Stimulated activated CD8-positive, alpha-beta memory T cell treated with anti-CD3 and anti-CD28 coated beads, Interleukin-7, amount 100 ng/mL, for 48 hours (primary cell): ENCODE measurements around the gene PRKCZ.
A peak's percentile ranks its signal among the peaks of the same experiment; 100 is the strongest.
"Not testable (repeated sequence)": the region's sequence is repeated elsewhere in the genome, so short reads cannot be mapped to it uniquely, and the experiment has no call there.

Experiments
- DNase-seq, 2 donors: peaks; one replicate each; pipeline ENCODE4 v3.0.0-alpha.2; 2020; ENCODE audit warnings: low read depth in 1 of 2; ENCODE audit errors: extremely low read depth in 1 of 2

Gene PRKCZ

DNA sequence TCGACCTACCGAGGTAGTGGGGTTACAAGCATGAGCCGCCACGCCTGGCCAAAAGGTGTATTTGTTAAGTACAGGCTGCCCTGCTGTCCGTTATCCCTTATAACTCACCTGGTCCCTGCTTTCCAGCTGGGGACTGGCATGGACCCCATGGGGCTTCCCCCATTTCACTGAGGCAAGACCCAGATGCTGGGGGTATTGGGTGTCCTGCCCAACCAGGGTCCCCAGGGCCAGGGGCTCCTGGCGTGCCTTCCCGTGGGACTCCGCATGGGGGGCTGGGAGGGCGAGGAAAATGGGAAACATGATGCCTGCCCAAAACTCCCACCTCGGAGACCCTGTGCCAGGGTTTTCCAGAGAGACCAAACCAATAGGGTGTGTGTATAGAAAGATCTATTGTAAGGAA is 79.9 kb downstream of the PRKCZ start:
- DNase-seq: no peak

- DNase-seq: no peak
These were observed 80.7 kb downstream of the PRKCZ start for GRCh38 chr1:2130871-2131289.

GRCh38 chr1:2132222-2133038 is 82.2 kb downstream of the PRKCZ start:
- DNase-seq: no peak

GRCh38 chr1:2133039-2133878 is 83.0 kb downstream of the PRKCZ start:
- peak; percentile 92 to 95 for DNase-seq

- no peak for DNase-seq
These were observed 83.6 kb downstream of the PRKCZ start for GRCh38 chr1:2133879-2134215.

- no peak for DNase-seq
These were observed 84.0 kb downstream of the PRKCZ start for GRCh38 chr1:2134266-2134620.

- no peak for DNase-seq
These were observed 84.6 kb downstream of the PRKCZ start for GRCh38 chr1:2134621-2135307.

DNA sequence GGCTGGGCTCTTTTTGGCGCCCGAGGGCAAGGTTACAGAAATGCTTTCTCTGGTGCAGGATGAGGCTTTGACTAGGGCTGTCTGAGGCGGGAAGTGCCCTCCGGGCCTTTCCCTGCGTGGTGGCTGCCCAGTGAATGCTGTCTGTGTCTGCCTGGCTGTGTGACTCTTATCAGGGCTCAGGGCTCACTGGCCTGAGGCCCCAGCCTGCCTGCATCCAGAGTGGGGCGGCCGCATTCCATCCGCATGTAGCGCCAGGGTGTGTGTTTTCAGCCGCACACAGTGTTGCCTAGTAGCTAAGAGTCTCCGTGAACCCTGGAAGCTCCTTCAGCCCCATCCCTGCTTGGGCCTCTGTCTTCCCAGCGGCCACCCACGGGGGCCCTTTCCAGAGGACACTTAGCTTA is 85.2 kb downstream of the PRKCZ start:
- DNase-seq: no peak

- no peak for DNase-seq
These were observed 85.7 kb downstream of the PRKCZ start for GRCh38 chr1:2135941-2136340.

DNA sequence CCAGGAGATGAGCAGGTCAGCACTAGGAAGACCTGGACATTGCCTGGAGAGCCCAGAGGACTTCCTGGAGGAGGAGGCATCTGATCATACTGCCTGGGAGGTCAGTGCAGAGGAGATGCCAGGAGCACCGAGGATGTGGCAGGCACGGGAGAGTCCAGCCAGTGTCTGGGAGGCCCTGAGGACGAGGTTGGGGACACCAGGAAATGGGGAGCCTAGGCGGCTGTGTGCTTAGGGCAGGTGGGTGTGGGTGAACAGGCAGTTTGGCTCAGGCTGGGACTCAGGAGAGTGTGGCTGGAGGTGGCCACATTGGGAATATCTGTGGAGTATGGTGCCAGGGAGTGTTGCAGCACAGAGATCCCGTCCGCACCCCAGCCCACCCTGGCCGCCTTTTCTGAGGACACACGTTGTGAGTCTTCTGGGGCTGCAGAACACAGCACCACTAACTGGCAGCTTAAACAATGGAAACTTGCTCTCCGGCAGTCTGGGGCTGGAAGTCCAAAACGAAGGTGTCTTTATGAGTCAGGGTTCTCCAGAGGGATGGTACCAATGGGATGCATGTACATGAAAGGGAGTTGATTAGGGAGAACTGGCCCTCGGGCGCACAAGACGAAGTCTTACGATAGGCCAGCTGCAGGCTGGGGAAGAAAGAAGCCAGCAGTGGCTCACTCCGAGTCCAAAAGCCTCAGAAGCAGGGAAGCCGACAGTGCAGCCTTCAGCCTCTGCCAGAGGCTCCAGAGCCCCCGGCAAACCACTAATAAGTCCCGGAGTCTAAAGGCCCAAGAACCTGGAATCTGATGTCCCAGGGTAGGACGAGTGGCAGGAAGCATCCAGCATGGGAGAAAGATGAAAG is 86.4 kb downstream of the PRKCZ start:
- no peak for DNase-seq

- no peak for DNase-seq
These were observed 87.3 kb downstream of the PRKCZ start for GRCh38 chr1:2137257-2138121.

- not testable (repeated sequence) for DNase-seq
These were observed 88.9 kb downstream of the PRKCZ start for GRCh38 chr1:2139156-2139555.

- DNase-seq: no peak
These were observed 90.8 kb downstream of the PRKCZ start for GRCh38 chr1:2141025-2141424.

- no peak for DNase-seq
These were observed 93.7 kb downstream of the PRKCZ start for GRCh38 chr1:2143814-2144500.

- DNase-seq: no peak
These were observed 94.4 kb downstream of the PRKCZ start for GRCh38 chr1:2144501-2145090.

GRCh38 chr1:2145946-2146835 is 96.0 kb downstream of the PRKCZ start:
- DNase-seq: no peak

DNA sequence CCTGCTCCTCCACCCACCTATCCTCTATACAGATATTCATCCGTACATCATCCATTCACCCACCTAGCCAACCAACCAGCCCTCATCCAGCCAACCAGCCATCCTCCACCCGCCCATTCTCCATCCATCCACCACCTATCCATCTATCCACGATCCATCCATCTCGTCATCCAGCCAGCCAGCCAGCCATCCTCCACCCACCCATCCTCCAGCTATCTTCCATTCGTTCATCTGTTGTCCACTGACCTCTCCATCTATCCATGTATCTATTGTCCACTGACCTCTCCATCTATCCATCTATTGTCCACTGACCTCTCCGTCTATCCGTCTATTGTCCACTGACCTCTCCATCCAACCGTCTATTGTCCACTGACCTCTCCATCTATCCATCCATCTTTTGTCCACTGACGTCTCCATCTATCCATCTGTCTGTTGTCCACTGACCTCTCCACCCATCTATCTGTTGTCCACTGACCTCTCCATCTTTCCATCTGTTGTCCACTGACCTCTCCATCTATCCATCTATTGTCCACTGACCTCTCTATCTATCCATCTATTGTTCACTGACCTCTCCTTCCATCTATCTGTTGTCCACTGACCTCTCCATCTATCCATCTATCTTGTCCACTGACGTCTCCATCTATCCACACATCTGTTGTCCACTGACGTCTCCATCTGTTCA is 96.8 kb downstream of the PRKCZ start:
- DNase-seq: no peak
